Spleen (tissue), 11 donors: ENCODE results near the gene ACAD9. TPM values are rescaled to one million over a fixed set of nuclear protein-coding genes. Genes with fewer than 3 reads are reported as not detected.

Source experiments
- DNase-seq: peaks from one replicate; pipeline ENCODE4 v3.0.0-alpha.2; 2020
- H3K27ac ChIP-seq, 8 donors: fragments of 200-600 bp; sonication (generic) in 7 of 8; 1 replicate in 4 of 8; 2 replicates in 4 of 8; pipeline versions ENCODE4 v1.5.0 to v1.8.0; 2016 to 2021; ENCODE audit warnings: inconsistent platforms in 4 of 8, mild to moderate bottlenecking in 4 of 8, moderate library complexity in 1 of 8
- H3K27me3 ChIP-seq, 7 donors: fragments of 200-600 bp; sonication (generic) in 6 of 7; replicated peaks in 1 of 7; 1 replicate in 4 of 7; 2 replicates in 3 of 7; pipeline versions ENCODE4 v1.5.0 to v1.8.0; 2016 to 2021; ENCODE audit warnings: inconsistent platforms in 3 of 7, mild to moderate bottlenecking in 1 of 7
- H3K36me3 ChIP-seq, 6 donors: fragments of 200-600 bp; sonication (generic) in 5 of 6; 1 replicate in 4 of 6; 2 replicates in 2 of 6; pipeline versions ENCODE4 v1.5.0 to v1.8.0; 2016 to 2021; ENCODE audit warnings: inconsistent platforms in 2 of 6
- H3K4me1 ChIP-seq, 6 donors: fragments of 200-600 bp; sonication (generic) in 5 of 6; 1 replicate in 3 of 6; 2 replicates in 3 of 6; pipeline versions ENCODE4 v1.5.0 to v1.8.0; 2016 to 2021; ENCODE audit warnings: inconsistent platforms in 3 of 6
- H3K4me3 ChIP-seq, 8 donors: fragments of 200-600 bp; sonication (generic) in 7 of 8; 1 replicate in 4 of 8; 2 replicates in 4 of 8; pipeline versions ENCODE4 v1.5.0 to v1.8.0; 2016 to 2021; ENCODE audit warnings: inconsistent platforms in 4 of 8, mild to moderate bottlenecking in 4 of 8, moderate library complexity in 2 of 8
- H3K9me3 ChIP-seq, 8 donors: fragments of 200-600 bp; sonication (generic) in 7 of 8; 1 replicate in 4 of 8; 2 replicates in 4 of 8; pipeline versions ENCODE4 v1.5.0 to v1.8.0; 2016 to 2021; ENCODE audit warnings: inconsistent platforms in 4 of 8
- POLR2A ChIP-seq, 3 donors: fragments of 450-650 bp; IDR thresholded peaks; one replicate each; pipeline ENCODE4 v1.5.1; 2017; ENCODE audit warnings: antibody characterized with exemption in 3 of 3, mild to moderate bottlenecking in 1 of 3
- POLR2AphosphoS5 ChIP-seq, 3 donors: sonication (generic); formaldehyde crosslinking; IDR thresholded peaks; one replicate each; pipeline ENCODE4 v1.5.1; 2017; ENCODE audit warnings: antibody characterized with exemption in 3 of 3
- WGBS, 5 donors: extraction: QIAGEN DNeasy Blood & Tissue Kit in 3 of 5; methylation state at CpG; one replicate each; pipeline versions ENCODE4 v1.1.5 to v1.1.7; 2013 to 2018; 5-methylcytosine and 5-hydroxymethylcytosine counted together
- intact Hi-C: fragments of 100-400 bp; cut with DNase I; formaldehyde crosslinking; loops from one replicate; pipeline ENCODE4 v1.15.0; 2023; ENCODE audit warnings: low total_unique reads
- polyA plus RNA-seq, 3 donors: library from polyadenylated mRNA; stranded (reverse); fragments of 200-250 nt; gene quantifications; one replicate each; pipeline ENCODE4 v1.2.1, GENCODE V29; 2013
- total RNA-seq, 7 donors: library from RNA; depleted of rRNA in 3 of 7; stranded (reverse); fragments of >200 nt in 3 of 7; fragmentation: NEBNext Ultra II Directional in 4 of 7; extraction: Animal tissue kit (Norgen Biotek cat#: 25700) in 4 of 7; gene quantifications; one replicate each; pipeline versions ENCODE4 v1.1.0 to v1.2.1, GENCODE V29; 2016 to 2021
- TF ChIP-seq, protein P1 (sequence below), 11 experiments: fragments of 200-600 bp in 7 of 11; fragments of 450-650 bp in 4 of 11; sonication (generic) in 4 of 11; IDR thresholded peaks in 8 of 11; conservative IDR thresholded peaks in 3 of 11; 1 replicate in 7 of 11; 2 replicates in 4 of 11; pipeline versions ENCODE4 v1.4.0 to v1.8.0; 2016 to 2021; ENCODE audit warnings: antibody characterized with exemption in 11 of 11, inconsistent platforms in 4 of 11, mild to moderate bottlenecking in 1 of 11
- donor health status: healthy with polysubstance abuse.
- donor health status: DM: no; HTN: no; CAD: no; lungs with moderate emphysema.
- donor health status: DM: no; HTN: no; CAD: no.
- donor health status: Bipolar disorder and iron deficiency.
- donor health status: healthy.
- donor health status: DM: no; HTN: no; CAD: no.
- donor health status: DM: yes; HTN: yes; CAD: no.

ACAD9 gene
- total and polyA plus RNA-seq, 10 donors = 18.8 to 52.8 (median 46.4) TPM

- H3K4me3 ChIP-seq = no peak overlapping the region
- H3K36me3 ChIP-seq = peaks cover 3 to 100% (median 98%) of the 10 kb centered on the region in 6 donors
- no peak overlapping the region for H3K27ac ChIP-seq
- H3K9me3 ChIP-seq = no peaks in the 10 kb centered on the region
- TF ChIP-seq, protein P1, sequence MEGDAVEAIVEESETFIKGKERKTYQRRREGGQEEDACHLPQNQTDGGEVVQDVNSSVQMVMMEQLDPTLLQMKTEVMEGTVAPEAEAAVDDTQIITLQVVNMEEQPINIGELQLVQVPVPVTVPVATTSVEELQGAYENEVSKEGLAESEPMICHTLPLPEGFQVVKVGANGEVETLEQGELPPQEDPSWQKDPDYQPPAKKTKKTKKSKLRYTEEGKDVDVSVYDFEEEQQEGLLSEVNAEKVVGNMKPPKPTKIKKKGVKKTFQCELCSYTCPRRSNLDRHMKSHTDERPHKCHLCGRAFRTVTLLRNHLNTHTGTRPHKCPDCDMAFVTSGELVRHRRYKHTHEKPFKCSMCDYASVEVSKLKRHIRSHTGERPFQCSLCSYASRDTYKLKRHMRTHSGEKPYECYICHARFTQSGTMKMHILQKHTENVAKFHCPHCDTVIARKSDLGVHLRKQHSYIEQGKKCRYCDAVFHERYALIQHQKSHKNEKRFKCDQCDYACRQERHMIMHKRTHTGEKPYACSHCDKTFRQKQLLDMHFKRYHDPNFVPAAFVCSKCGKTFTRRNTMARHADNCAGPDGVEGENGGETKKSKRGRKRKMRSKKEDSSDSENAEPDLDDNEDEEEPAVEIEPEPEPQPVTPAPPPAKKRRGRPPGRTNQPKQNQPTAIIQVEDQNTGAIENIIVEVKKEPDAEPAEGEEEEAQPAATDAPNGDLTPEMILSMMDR (IDR thresholded peaks at IDR 0.05 in 8 of 11, conservative IDR thresholded peaks at IDR 0.05 in 3 of 11) = no peak
- DNase-seq = no peak
- H3K27me3 ChIP-seq = no peaks in the 10 kb centered on the region
- no peaks in the 10 kb centered on the region for H3K4me1 ChIP-seq
- WGBS, 5 donors = 80 to 91% (median 90%) methylated on average over 5 to 7 of the region's 7 CpGs
- intact Hi-C loops = no loop called here
Observed at GRCh38 chr3:128906804-128907525, 27.5 kb downstream of the ACAD9 start.

DNA sequence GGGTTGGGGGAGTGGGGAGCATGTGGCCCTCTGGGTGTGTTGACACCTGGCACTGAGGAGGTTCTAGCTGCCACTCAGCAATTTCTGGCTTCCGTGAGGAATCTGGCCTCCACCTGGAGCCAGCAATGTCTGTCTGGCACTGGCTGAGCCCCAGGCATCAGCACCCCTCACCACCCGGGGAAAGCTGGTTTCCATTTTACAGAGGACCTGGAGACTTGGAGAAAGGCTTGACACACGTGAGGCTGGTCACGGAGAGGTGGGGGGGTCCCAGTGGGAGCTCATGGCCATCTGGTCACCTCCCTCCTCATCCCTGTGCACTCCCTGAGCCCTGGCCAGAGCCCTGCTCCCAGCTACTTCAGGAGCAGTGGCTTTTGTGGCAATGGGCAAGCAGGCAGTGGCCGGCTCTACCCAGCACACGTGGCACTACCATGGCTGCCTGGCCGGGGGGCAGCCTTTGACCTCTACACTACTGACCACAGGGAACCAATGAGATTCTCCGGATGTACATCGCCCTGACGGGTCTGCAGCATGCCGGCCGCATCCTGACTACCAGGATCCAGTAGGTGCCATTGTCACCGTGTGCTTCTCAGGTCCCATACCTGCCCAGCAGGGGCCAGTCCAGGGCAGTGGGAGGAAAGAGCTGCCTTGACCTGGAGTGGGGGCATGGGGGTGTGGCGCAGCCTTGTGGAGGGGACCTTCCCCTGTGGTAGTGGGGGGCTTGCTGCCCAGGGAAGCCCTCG is 28.5 kb downstream of the ACAD9 start:
- WGBS, 5 donors = 94 to 97% (median 95%) methylated on average over 10 to 15 of the region's 15 CpGs
- no peaks in the 10 kb centered on the region for H3K9me3 ChIP-seq
- intact Hi-C loops = no loop called here
- no peak overlapping the region for H3K4me3 ChIP-seq
- no peaks in the 10 kb centered on the region for H3K27me3 ChIP-seq
- TF ChIP-seq, protein P1 (IDR thresholded peaks at IDR 0.05 in 8 of 11, conservative IDR thresholded peaks at IDR 0.05 in 3 of 11) = no peak
- TF ChIP-seq POLR2A (IDR thresholded peaks at IDR 0.05) (no peak), POLR2AphosphoS5 (IDR thresholded peaks at IDR 0.05) (no peak)
- H3K36me3 ChIP-seq = peaks cover 0 to 100% (median 98%) of the 10 kb centered on the region in 6 donors
- no peaks in the 10 kb centered on the region for H3K4me1 ChIP-seq
- H3K27ac ChIP-seq = no peak overlapping the region
- DNase-seq = no peak

DNA sequence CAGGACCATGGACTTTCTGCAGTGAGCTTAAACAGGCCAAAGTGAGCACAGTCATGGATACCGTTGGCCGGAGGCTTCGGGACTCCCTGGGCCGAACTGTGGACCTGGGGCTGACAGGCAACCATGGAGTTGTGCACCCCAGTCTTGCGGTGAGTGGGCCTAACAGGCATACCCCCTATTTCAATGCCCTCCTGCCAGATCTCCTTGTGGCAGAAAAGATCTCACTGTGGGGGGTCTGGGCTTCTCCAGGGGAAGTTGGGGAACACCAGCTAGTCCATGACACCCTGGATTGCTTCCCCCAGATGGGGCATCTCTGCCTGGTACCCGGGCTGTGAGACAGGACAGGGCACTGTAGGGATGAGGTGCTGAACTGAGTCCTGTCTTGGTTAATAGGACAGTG is 29.5 kb downstream of the ACAD9 start:
- no peak overlapping the region for H3K27ac ChIP-seq
- no peaks in the 10 kb centered on the region for H3K4me1 ChIP-seq
- intact Hi-C loops = no loop called here
- H3K9me3 ChIP-seq = no peaks in the 10 kb centered on the region
- WGBS, 5 donors = 91 to 97% (median 95%) methylated on average over 4 to 6 of the region's 6 CpGs
- no peaks in the 10 kb centered on the region for H3K27me3 ChIP-seq
- peaks cover 0 to 100% (median 98%) of the 10 kb centered on the region in 6 donors for H3K36me3 ChIP-seq
- no peak for DNase-seq
- H3K4me3 ChIP-seq = no peak overlapping the region
- TF ChIP-seq, protein P1 (IDR thresholded peaks at IDR 0.05 in 8 of 11, conservative IDR thresholded peaks at IDR 0.05 in 3 of 11) = no peak
- TF ChIP-seq POLR2AphosphoS5 (IDR thresholded peaks at IDR 0.05) = no peak
- no peak for TF ChIP-seq POLR2A (IDR thresholded peaks at IDR 0.05)

GRCh38 chr3:128910006-128910405 is 30.6 kb downstream of the ACAD9 start:
- WGBS, 5 donors = 92 to 97% (median 95%) methylated on average over 8 to 13 of the region's 13 CpGs
- TF ChIP-seq, protein P1 (IDR thresholded peaks at IDR 0.05 in 8 of 11, conservative IDR thresholded peaks at IDR 0.05 in 3 of 11) = no peak
- peak in 1 of 3 donors; percentile 44 for TF ChIP-seq POLR2AphosphoS5 (IDR thresholded peaks at IDR 0.05)
- intact Hi-C loops = no loop called here
- H3K4me3 ChIP-seq = no peak overlapping the region
- no peaks in the 10 kb centered on the region for H3K4me1 ChIP-seq
- H3K36me3 ChIP-seq = peaks cover 0 to 100% (median 98%) of the 10 kb centered on the region in 6 donors
- no peaks in the 10 kb centered on the region for H3K27me3 ChIP-seq
- no peaks in the 10 kb centered on the region for H3K9me3 ChIP-seq
- DNase-seq = no peak
- H3K27ac ChIP-seq = no peak overlapping the region
